Ovary (tissue), 9 donors: Measurements from ENCODE around the gene MYO1B. TPM values are rescaled to one million over a fixed set of nuclear protein-coding genes. Genes with fewer than 3 reads are reported as not detected.

ENCODE experiments used
- DNase-seq, 5 donors: peaks; one replicate each; pipeline ENCODE4 v3.0.0-alpha.2; 2019 to 2020
- H3K27ac ChIP-seq, 2 donors: fragments of 200-600 bp; one replicate each; pipeline versions ENCODE4 v1.5.1 to v1.8.0; 2019 to 2022
- H3K27me3 ChIP-seq: fragments of 200-600 bp; one replicate; pipeline ENCODE4 v1.8.0; 2022
- H3K36me3 ChIP-seq: fragments of 200-600 bp; sonication (generic); one replicate; pipeline ENCODE4 v1.5.1; 2019
- H3K4me1 ChIP-seq: one replicate; pipeline ENCODE4 v1.8.1; 2013; ENCODE audit warnings: mild to moderate bottlenecking, moderate library complexity; ENCODE audit not compliant: insufficient read depth
- H3K4me3 ChIP-seq: fragments of 200-600 bp; sonication (generic); one replicate; pipeline ENCODE4 v1.5.1; 2017
- H3K9me3 ChIP-seq, 2 donors: fragments of 200-600 bp in 1 of 2; sonication (generic) in 1 of 2; one replicate each; pipeline versions ENCODE4 v1.5.1 to v1.8.1; 2013 to 2019; ENCODE audit warnings: mild to moderate bottlenecking in 1 of 2, moderate library complexity in 1 of 2
- CTCF ChIP-seq, 3 donors: fragments of 450-650 bp in 2 of 3; fragments of 200-600 bp in 1 of 3; IDR thresholded peaks; one replicate each; pipeline versions ENCODE4 v1.5.1 to v1.8.0; 2016 to 2022; ENCODE audit warnings: antibody characterized with exemption in 3 of 3, mild to moderate bottlenecking in 1 of 3
- EP300 ChIP-seq: sonication (generic); formaldehyde crosslinking; IDR thresholded peaks from one replicate; pipeline ENCODE4 v1.6.1; 2017; ENCODE audit warnings: antibody characterized with exemption
- POLR2A ChIP-seq: fragments of 450-650 bp; IDR thresholded peaks from one replicate; pipeline ENCODE4 v1.6.1; 2017; ENCODE audit warnings: antibody characterized with exemption, mild to moderate bottlenecking, moderate library complexity
- WGBS, 3 donors: extraction: QIAGEN DNeasy Blood & Tissue Kit in 1 of 3; methylation state at CpG; one replicate each; pipeline versions ENCODE4 v1.1.5 to v1.1.7; 2013 to 2017; 5-methylcytosine and 5-hydroxymethylcytosine counted together
- intact Hi-C, 4 donors: fragments of 100-400 bp; cut with DNase I; formaldehyde crosslinking; loops; one replicate each; pipeline versions ENCODE4 v1.11.0 to v1.15.1; 2022 to 2023
- polyA plus RNA-seq, 2 donors: library from polyadenylated mRNA; stranded (reverse); fragments of 200-250 nt in 1 of 2; fragments of 350-450 nt in 1 of 2; fragmentation: Illumina TruSeq in 1 of 2; extraction: RNeasy Lipid Tissue Mini Kit (QIAGEN cat#74804) in 1 of 2; gene quantifications; one replicate each; pipeline ENCODE4 v1.2.3, GENCODE V29; 2013 to 2014
- total RNA-seq, 7 donors: library from RNA; depleted of rRNA in 2 of 7; stranded (reverse); fragments of >200 nt in 2 of 7; fragmentation: NEBNext Ultra II Directional in 3 of 7; extraction: Animal tissue kit (Norgen Biotek cat#: 25700) in 3 of 7; gene quantifications; one replicate each; pipeline versions ENCODE4 v1.1.0 to v1.2.4, GENCODE V29; 2016 to 2023
- donor health status: DM: no; HTN: no; CAD: no; lungs with moderate emphysema.
- donor health status: DM: no; HTN: no; CAD: no.
- donor health status: Bipolar disorder and iron deficiency.
- donor health status: DM: yes; HTN: yes; CAD: no.
- donor health status: DM: no; HTN: no; CAD: no.
- donor health status: DM: yes; HTN: yes; CAD: no.

MYO1B gene
- total and polyA plus RNA-seq, 9 donors, result 15.8 to 34.7 (median 27.3) TPM

GRCh38 chr2:191200910-191201309 lies 44.3 kb upstream of the MYO1B start:
- H3K4me1 ChIP-seq, result no peaks in the 10 kb centered on the region
- 91 to 100% (median 96%) methylated on average over 1 of the region's 1 CpG for WGBS, 3 donors
- intact Hi-C loops, result no loop called here

GRCh38 chr2:191202209-191202721 lies 42.9 kb upstream of the MYO1B start:
- Histone ChIP-seq H3K4me1 (no peaks in the 10 kb centered on the region), H3K27ac (no peak overlapping the region), H3K4me3 (no peak overlapping the region), H3K36me3 (no peaks in the 10 kb centered on the region), H3K27me3 (no peaks in the 10 kb centered on the region), H3K9me3 (no peaks in the 10 kb centered on the region)
- DNase-seq, result no peak
- WGBS, 3 donors, result 3 to 9% (median 5%) methylated on average over 2 of the region's 2 CpGs
- TF ChIP-seq EP300, result no peak
- TF ChIP-seq POLR2A, result no peak
- TF ChIP-seq CTCF (IDR thresholded peaks at IDR 0.05), result no peak
- intact Hi-C loops, result no loop called here

More at GRCh38 chr2:191200910-191201309, 44.3 kb upstream of the MYO1B start:
- Histone ChIP-seq H3K36me3 (no peaks in the 10 kb centered on the region), H3K27ac (no peak overlapping the region), H3K4me3 (no peak overlapping the region), H3K27me3 (no peaks in the 10 kb centered on the region), H3K9me3 (no peaks in the 10 kb centered on the region)
- TF ChIP-seq CTCF (IDR thresholded peaks at IDR 0.05) (no peak), POLR2A (no peak), EP300 (no peak)
- no peak for DNase-seq

- no peak for DNase-seq
- Histone ChIP-seq H3K27me3 (no peaks in the 10 kb centered on the region), H3K4me1 (no peaks in the 10 kb centered on the region), H3K27ac (no peak overlapping the region), H3K36me3 (no peaks in the 10 kb centered on the region), H3K4me3 (no peak overlapping the region), H3K9me3 (no peaks in the 10 kb centered on the region)
- no peak for TF ChIP-seq EP300
- TF ChIP-seq POLR2A, result no peak
- no peak for TF ChIP-seq CTCF (IDR thresholded peaks at IDR 0.05)
- intact Hi-C loops, result no loop called here
- WGBS, 3 donors, result 25 to 37% (median 27%) methylated on average over 5 of the region's 5 CpGs
Observed at GRCh38 chr2:191202881-191203397, 42.3 kb upstream of the MYO1B start.

GRCh38 chr2:191204433-191204832 lies 40.8 kb upstream of the MYO1B start:
- intact Hi-C loops, result no loop called here
- Histone ChIP-seq H3K4me1 (no peaks in the 10 kb centered on the region), H3K27ac (no peak overlapping the region), H3K27me3 (no peaks in the 10 kb centered on the region), H3K36me3 (no peaks in the 10 kb centered on the region), H3K9me3 (no peaks in the 10 kb centered on the region), H3K4me3 (no peak overlapping the region)
- no peak for DNase-seq
- WGBS, 3 donors, result 82 to 85% (median 83%) methylated on average over 4 of the region's 4 CpGs
- TF ChIP-seq EP300 (no peak), CTCF (IDR thresholded peaks at IDR 0.05) (no peak), POLR2A (no peak)
